Adipocyte (in vitro differentiated cells): Measurements from ENCODE around the gene ABHD8.
A peak's percentile ranks its signal among the peaks of the same experiment; 100 is the strongest.

Source experiments
- DNase-seq: peaks from one replicate; pipeline ENCODE4 v3.0.0-alpha.2; 2015; ENCODE audit warnings: low read depth
- H3K27me3 ChIP-seq: replicated peaks from 2 replicates; pipeline ENCODE4 v1.7.0; 2013; ENCODE audit warnings: mild to moderate bottlenecking, low read length, moderate library complexity; ENCODE audit not compliant: control insufficient read depth, insufficient read depth
- H3K36me3 ChIP-seq: 2 replicates; pipeline ENCODE4 v1.7.0; 2013; ENCODE audit warnings: low read length, mild to moderate bottlenecking, moderate library complexity; ENCODE audit not compliant: control insufficient read depth, insufficient read depth, severe bottlenecking
- H3K4me1 ChIP-seq: 2 replicates; pipeline ENCODE4 v1.7.0; 2013; ENCODE audit warnings: mild to moderate bottlenecking, low read length, moderate library complexity; ENCODE audit not compliant: control insufficient read depth, insufficient read depth
- H3K4me3 ChIP-seq: 2 replicates; pipeline ENCODE4 v1.7.0; 2013; ENCODE audit warnings: mild to moderate bottlenecking, low read length, moderate library complexity
- H3K9ac ChIP-seq: 2 replicates; pipeline ENCODE4 v1.7.0; 2013; ENCODE audit warnings: mild to moderate bottlenecking, low read length, moderate library complexity
- H3K9me3 ChIP-seq: 2 replicates; pipeline ENCODE4 v1.7.0; 2013; ENCODE audit warnings: mild to moderate bottlenecking, low read length, moderate library complexity; ENCODE audit not compliant: control insufficient read depth

Gene ABHD8

DNA sequence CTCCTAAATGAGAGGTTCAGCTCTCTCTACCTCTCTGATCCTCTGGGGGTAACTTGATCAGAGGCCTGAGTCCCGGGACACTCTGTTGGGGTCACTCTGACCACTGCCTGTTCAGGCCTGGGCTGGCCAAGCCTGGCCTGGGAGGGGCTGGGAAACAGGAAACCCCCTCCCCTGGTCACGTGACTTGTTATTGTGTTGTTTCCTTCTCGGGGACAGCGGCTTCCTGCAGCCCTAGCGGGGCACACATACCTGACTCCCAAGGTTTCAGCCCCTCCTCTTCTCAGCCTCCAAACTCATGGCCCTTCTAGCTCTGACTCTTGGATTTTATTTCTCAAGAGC lies 38.6 kb downstream of the ABHD8 start, which contains the start of gene USHBP1:
TSS of gene USHBP1 (minus strand) at position 105 of the 339 bp plus-strand sequence. CDS start 446 bp downstream, outside the sequence.
- no peak within 1 kb of the TSS for H3K4me3 ChIP-seq
- H3K27me3 ChIP-seq: no peaks in the 10 kb centered on the region
- H3K36me3 ChIP-seq: peaks cover 4% of the 10 kb centered on the region
- H3K9ac ChIP-seq: no peak within 1 kb of the TSS
- H3K9me3 ChIP-seq: peaks cover 12% of the 10 kb centered on the region
- peaks cover 5% of the 10 kb centered on the region for H3K4me1 ChIP-seq
- no peak for DNase-seq

DNA sequence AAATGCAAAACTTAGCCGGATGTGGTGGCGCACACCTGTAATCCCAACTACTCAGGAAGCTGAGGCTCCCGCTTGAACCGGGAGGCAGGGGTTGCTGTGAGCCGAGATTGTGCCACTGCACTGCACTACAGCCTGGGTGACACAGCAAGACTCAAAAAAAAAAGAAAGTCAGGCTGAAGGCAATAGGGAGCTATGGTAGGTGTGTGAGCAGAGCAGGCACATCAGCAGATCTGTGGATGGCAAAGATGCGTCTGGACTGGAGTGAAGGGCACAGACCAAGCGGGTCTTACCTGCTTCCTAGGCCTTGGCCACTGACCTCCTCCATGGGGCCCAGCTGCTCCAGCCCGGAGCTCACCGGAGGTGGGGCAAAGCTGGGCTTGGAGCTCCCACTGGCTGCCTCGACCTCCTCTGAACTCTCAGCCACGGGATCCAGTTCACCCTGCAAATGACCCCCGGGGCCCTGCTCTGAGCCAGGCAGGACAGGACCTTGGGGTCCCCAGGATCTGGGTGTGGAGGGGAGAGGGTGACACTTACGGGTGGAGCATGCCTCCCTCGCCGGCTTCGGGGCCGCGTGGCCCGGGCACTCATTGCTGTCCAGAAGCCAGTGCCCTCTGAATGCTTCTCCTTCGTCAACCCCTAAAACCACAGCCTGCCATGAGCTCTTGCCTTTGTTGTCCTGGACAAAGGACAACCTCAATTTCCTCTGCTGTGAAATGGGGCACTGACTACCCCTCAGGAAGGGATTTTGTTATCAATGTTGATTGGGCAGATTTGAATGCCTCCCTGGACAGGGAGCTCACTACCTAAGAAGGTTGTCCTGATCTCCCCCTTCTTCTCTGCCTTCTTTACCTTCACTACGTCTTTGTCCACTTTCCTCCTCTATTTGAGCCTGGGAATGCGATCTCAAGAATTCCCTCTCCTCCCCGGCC lies 39.2 kb downstream of the ABHD8 start:
- H3K4me3 ChIP-seq: no peak overlapping the region
- peaks cover 5% of the 10 kb centered on the region for H3K4me1 ChIP-seq
- DNase-seq: no peak
- H3K9ac ChIP-seq: no peak overlapping the region
- H3K9me3 ChIP-seq: peaks cover 19% of the 10 kb centered on the region
- no peaks in the 10 kb centered on the region for H3K27me3 ChIP-seq
- peaks cover 4% of the 10 kb centered on the region for H3K36me3 ChIP-seq

GRCh38 chr19:17262557-17262956 lies 40.7 kb downstream of the ABHD8 start:
- H3K27me3 ChIP-seq: no peaks in the 10 kb centered on the region
- H3K9ac ChIP-seq: no peak overlapping the region
- no peak overlapping the region for H3K4me3 ChIP-seq
- H3K9me3 ChIP-seq: peaks cover 23% of the 10 kb centered on the region
- no peaks in the 10 kb centered on the region for H3K4me1 ChIP-seq
- no peak for DNase-seq
- no peaks in the 10 kb centered on the region for H3K36me3 ChIP-seq

DNA sequence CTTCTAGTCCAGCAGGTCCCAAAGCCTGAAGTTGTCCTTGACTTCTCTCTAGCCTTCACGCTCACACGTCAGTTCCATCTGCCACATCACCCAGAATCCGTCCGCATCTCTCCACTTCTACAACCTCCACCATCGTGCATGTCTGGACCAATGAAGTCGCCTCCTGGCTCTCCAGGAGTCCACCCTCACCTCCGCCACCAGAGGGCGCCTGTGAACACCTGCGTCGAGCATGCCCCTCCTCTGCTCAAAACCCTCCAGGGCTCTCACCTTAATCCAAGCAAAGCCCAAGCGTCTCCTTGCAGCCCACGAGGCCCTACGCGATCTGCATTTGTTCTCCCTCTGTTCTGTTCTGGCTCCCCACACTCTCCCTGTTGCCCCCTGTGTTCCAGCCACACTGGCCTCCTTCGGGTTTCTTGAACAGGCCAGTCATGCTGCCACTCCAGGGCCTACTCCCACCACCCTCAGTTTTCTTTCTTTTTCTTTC lies 42.3 kb downstream of the ABHD8 start:
- peaks cover 23% of the 10 kb centered on the region for H3K9me3 ChIP-seq

GRCh38 chr19:17259934-17260333 lies 43.3 kb downstream of the ABHD8 start:
- no peaks in the 10 kb centered on the region for H3K36me3 ChIP-seq
- H3K4me1 ChIP-seq: peaks cover 2% of the 10 kb centered on the region
- no peak overlapping the region for H3K4me3 ChIP-seq
- H3K9ac ChIP-seq: no peak overlapping the region
- H3K9me3 ChIP-seq: peaks cover 23% of the 10 kb centered on the region
- no peak for DNase-seq
- peaks cover 6% of the 10 kb centered on the region for H3K27me3 ChIP-seq

More for the DNA sequence above, 42.3 kb downstream of the ABHD8 start:
- peak; percentile 59 for DNase-seq
- Histone ChIP-seq H3K9ac (no peak overlapping the region), H3K4me3 (no peak overlapping the region), H3K27me3 (peaks cover 6% of the 10 kb centered on the region), H3K4me1 (no peaks in the 10 kb centered on the region), H3K36me3 (no peaks in the 10 kb centered on the region)

DNA sequence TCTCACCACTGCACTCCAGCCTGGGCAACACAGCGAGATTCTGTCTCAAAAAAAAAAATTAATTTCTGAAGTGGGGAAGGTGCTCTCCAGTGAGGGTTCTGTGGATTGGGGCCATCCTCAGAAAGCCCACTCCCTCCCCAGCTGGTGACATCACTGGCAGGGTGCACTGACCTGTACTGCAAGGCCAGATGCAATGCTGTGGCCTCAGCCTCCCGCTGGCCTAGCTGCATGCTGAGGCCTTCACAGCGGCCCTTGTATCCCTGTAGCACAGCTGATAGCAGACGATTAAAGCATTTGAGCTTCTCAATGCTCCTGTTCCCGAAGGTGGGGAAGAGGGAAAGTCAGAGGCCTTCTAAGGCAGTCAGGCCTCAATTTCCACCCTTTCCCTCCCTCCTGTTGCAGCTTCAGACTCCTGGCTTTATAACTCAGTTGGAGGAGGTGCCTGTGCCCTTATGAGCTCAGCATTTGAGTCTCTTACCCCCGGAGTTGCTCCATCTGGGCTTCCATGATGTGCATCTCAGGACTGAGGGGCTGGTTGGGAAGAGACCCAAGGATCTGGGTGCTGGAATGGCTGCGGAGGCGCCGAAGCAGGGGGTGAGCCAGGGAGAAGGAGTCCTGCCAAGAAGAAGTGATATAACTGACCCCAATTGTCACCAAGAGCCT lies 44.0 kb downstream of the ABHD8 start:
- no peaks in the 10 kb centered on the region for H3K36me3 ChIP-seq
- peaks cover 2% of the 10 kb centered on the region for H3K4me1 ChIP-seq
- H3K9ac ChIP-seq: no peak overlapping the region
- H3K27me3 ChIP-seq: peaks cover 6% of the 10 kb centered on the region
- H3K9me3 ChIP-seq: peaks cover 23% of the 10 kb centered on the region
- no peak for DNase-seq
- no peak overlapping the region for H3K4me3 ChIP-seq

DNA sequence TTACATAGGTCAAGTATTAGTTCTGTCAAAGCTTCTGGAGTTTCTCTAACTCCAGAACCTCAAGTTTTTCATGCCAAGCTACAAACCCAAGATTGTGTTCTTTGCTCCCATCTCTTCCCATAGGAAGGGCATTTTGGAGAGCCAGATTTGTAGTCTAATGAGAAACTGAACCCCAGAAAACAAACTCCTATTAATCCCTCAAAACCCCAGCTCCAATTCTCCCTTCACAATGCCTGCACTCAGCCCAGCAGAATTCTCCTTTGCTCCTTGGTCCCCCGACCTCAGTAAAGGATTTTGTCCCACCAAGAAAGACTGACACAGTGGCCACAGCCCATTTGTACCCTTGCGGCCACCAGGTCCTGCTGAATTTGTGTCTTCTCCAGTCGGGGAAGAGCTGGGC lies 47.1 kb downstream of the ABHD8 start:
- Histone ChIP-seq H3K9me3 (peaks cover 23% of the 10 kb centered on the region), H3K4me1 (peaks cover 2% of the 10 kb centered on the region), H3K36me3 (no peaks in the 10 kb centered on the region), H3K9ac (no peak overlapping the region), H3K4me3 (no peak overlapping the region), H3K27me3 (peaks cover 6% of the 10 kb centered on the region)
- no peak for DNase-seq

GRCh38 chr19:17255150-17255621 lies 48.0 kb downstream of the ABHD8 start:
- Histone ChIP-seq H3K4me3 (no peak overlapping the region), H3K36me3 (no peaks in the 10 kb centered on the region), H3K4me1 (peaks cover 2% of the 10 kb centered on the region), H3K9me3 (peaks cover 16% of the 10 kb centered on the region), H3K27me3 (peaks cover 6% of the 10 kb centered on the region), H3K9ac (no peak overlapping the region)
- no peak for DNase-seq

- peaks cover 11% of the 10 kb centered on the region for H3K9me3 ChIP-seq
- no peak for DNase-seq
Measured at GRCh38 chr19:17254636-17255035, 48.6 kb downstream of the ABHD8 start.

DNA sequence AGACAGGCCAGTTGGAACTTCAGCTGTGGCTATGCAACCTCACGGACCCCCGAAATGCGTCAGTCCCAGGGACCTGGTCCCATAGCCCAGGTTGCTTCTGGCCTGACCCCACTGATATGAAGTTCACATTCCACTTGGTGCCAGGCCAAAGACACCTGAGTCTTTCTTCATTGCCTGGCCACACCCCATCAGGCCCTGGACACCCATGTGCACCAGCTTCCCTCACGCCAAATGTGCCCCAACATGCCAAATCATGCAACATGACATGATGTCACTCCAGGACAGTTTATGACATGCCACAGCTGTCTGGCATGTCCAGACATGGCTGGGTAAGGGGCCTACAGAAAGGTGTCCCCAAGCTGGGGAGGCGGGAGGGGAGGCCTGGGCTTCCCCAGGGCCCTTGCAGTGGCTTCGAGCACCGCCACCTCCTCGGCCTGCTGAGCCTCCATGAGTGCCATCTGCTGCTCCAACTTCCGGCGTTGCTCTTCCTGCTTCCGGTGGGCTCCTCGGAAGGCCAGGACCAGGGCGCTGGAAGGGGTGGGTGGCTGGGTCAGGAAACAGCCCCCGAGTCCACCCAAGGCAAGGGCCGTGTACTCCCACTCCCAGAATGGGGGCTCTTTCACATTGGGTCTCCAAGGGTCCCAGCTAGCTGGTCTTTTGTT lies 53.2 kb downstream of the ABHD8 start:
- no peak for DNase-seq
- H3K9me3 ChIP-seq: no peaks in the 10 kb centered on the region
- no peaks in the 10 kb centered on the region for H3K27me3 ChIP-seq
- no peak overlapping the region for H3K9ac ChIP-seq
- peaks cover 26% of the 10 kb centered on the region for H3K4me1 ChIP-seq
- no peak overlapping the region for H3K4me3 ChIP-seq
- H3K36me3 ChIP-seq: no peaks in the 10 kb centered on the region

More at GRCh38 chr19:17254636-17255035, 48.6 kb downstream of the ABHD8 start:
- no peak overlapping the region for H3K4me3 ChIP-seq
- H3K9ac ChIP-seq: no peak overlapping the region
- no peaks in the 10 kb centered on the region for H3K36me3 ChIP-seq
- H3K27me3 ChIP-seq: peaks cover 6% of the 10 kb centered on the region
- peaks cover 2% of the 10 kb centered on the region for H3K4me1 ChIP-seq
